Hepatocyte (in vitro differentiated cells): ENCODE data around the gene HOXC12. TPM values are rescaled to one million over a fixed set of nuclear protein-coding genes. Genes with fewer than 3 reads are reported as not detected.

Experiments
- DNase-seq: peaks from one replicate; pipeline ENCODE4 v3.0.0-alpha.2; 2016; ENCODE audit warnings: low spot score
- H2AFZ ChIP-seq: fragments of 200-600 bp; sonication (generic); 2 replicates; pipeline ENCODE4 v1.6.0; 2016; ENCODE audit warnings: antibody characterized with exemption, mild to moderate bottlenecking
- H3K27ac ChIP-seq: fragments of 200-600 bp; sonication (generic); 2 replicates; pipeline ENCODE4 v1.5.1; 2016; ENCODE audit warnings: mild to moderate bottlenecking
- H3K27me3 ChIP-seq: fragments of 200-600 bp; sonication (generic); 2 replicates; pipeline ENCODE4 v1.6.1; 2016
- H3K36me3 ChIP-seq: fragments of 200-600 bp; sonication (generic); replicated peaks from 2 replicates; pipeline ENCODE4 v1.5.1; 2016; ENCODE audit warnings: low read depth; ENCODE audit not compliant: insufficient read depth
- H3K4me1 ChIP-seq: fragments of 200-600 bp; sonication (generic); 2 replicates; pipeline ENCODE4 v1.5.1; 2016; ENCODE audit warnings: mild to moderate bottlenecking, moderate library complexity; ENCODE audit not compliant: insufficient read depth
- H3K4me2 ChIP-seq: fragments of 200-600 bp; sonication (generic); 2 replicates; pipeline ENCODE4 v1.6.0; 2016
- H3K4me3 ChIP-seq: fragments of 200-600 bp; sonication (generic); 2 replicates; pipeline ENCODE4 v1.5.1; 2016; ENCODE audit warnings: mild to moderate bottlenecking
- H3K79me2 ChIP-seq: fragments of 200-600 bp; sonication (generic); 2 replicates; pipeline ENCODE4 v1.6.0; 2017; ENCODE audit warnings: mild to moderate bottlenecking
- H3K9me2 ChIP-seq: fragments of 200-600 bp; sonication (generic); replicated peaks from 2 replicates; pipeline ENCODE4 v1.6.0; 2017; ENCODE audit warnings: mild to moderate bottlenecking; ENCODE audit not compliant: insufficient read depth
- H3K9me3 ChIP-seq: fragments of 200-600 bp; sonication (generic); 2 replicates; pipeline ENCODE4 v1.5.1; 2016; ENCODE audit warnings: low read depth, mild to moderate bottlenecking
- H4K20me1 ChIP-seq: fragments of 200-600 bp; sonication (generic); 2 replicates; pipeline ENCODE4 v1.6.0; 2016; ENCODE audit warnings: mild to moderate bottlenecking; ENCODE audit not compliant: insufficient read depth, poor library complexity, severe bottlenecking
- CTCF ChIP-seq: fragments of 200-600 bp; sonication (generic); IDR thresholded peaks from 2 replicates; pipeline ENCODE4 v1.5.1; 2016; ENCODE audit warnings: antibody characterized with exemption, mild to moderate bottlenecking; ENCODE audit not compliant: poor library complexity
- EZH2 ChIP-seq: fragments of 200-600 bp; sonication (generic); IDR thresholded peaks from 2 replicates; pipeline ENCODE4 v1.6.1; 2016; ENCODE audit warnings: antibody characterized with exemption, mild to moderate bottlenecking, borderline replicate concordance
- EZH2phosphoT487 ChIP-seq: fragments of 200-600 bp; sonication (generic); IDR thresholded peaks from one replicate; pipeline ENCODE4 v1.6.1; 2018; ENCODE audit warnings: antibody characterized with exemption, mild to moderate bottlenecking, low read depth, moderate library complexity; ENCODE audit not compliant: unreplicated experiment, severe bottlenecking
- WGBS: methylation state at CpG from one replicate; pipeline ENCODE4 v1.1.6; 2016; ENCODE audit warnings: low lambda C conversion rate; ENCODE audit errors: missing lambda C conversion rate; 5-methylcytosine and 5-hydroxymethylcytosine counted together
- polyA plus RNA-seq: library from polyadenylated mRNA; unstranded; fragments of >200 nt; fragmentation: Nextera tagmentation; extraction: Ambion mirVana; gene quantifications from 2 replicates; pipeline ENCODE4 v1.2.1, GENCODE V29; 2016
- total RNA-seq: library from RNA; depleted of rRNA; stranded (reverse); fragments of >200 nt; gene quantifications from 2 replicates; pipeline ENCODE4 v1.2.3, GENCODE V29; 2014

The HOXC12 gene
- total and polyA plus RNA-seq, 2 experiments from 2014 or later = not detected

- H3K27me3 ChIP-seq = peaks cover 100% of the 10 kb centered on the region
- WGBS = 60% methylated on average over 2 of the region's 2 CpGs
These were observed 29.9 kb upstream of the HOXC12 start for GRCh38 chr12:53924521-53925405.

GRCh38 chr12:53927220-53928029 lies 27.3 kb upstream of the HOXC12 start:
- Histone ChIP-seq H2AFZ (no peak overlapping the region), H3K27me3 (peaks cover 100% of the 10 kb centered on the region), H3K4me1 (no peaks in the 10 kb centered on the region), H3K9me3 (no peaks in the 10 kb centered on the region), H3K36me3 (no peaks in the 10 kb centered on the region), H3K27ac (no peak overlapping the region), H3K4me3 (no peak overlapping the region), H3K4me2 (no peak overlapping the region), H3K79me2 (no peaks in the 10 kb centered on the region), H4K20me1 (no peaks in the 10 kb centered on the region), H3K9me2 (no peaks in the 10 kb centered on the region)
- 10% methylated on average over 45 of the region's 45 CpGs for WGBS
- peak; percentile 99 for TF ChIP-seq EZH2
- peak; percentile 82 for TF ChIP-seq EZH2phosphoT487
- TF ChIP-seq CTCF = no peak
- DNase-seq = no peak

More at GRCh38 chr12:53924521-53925405, 29.9 kb upstream of the HOXC12 start:
- no peak overlapping the region for H3K27ac ChIP-seq
- no peaks in the 10 kb centered on the region for H3K4me1 ChIP-seq
- H3K4me3 ChIP-seq = no peak overlapping the region
- TF ChIP-seq CTCF (no peak), EZH2 (no peak), EZH2phosphoT487 (no peak)
- no peaks in the 10 kb centered on the region for H3K9me3 ChIP-seq
- no peaks in the 10 kb centered on the region for H3K36me3 ChIP-seq
- H2AFZ ChIP-seq = no peak overlapping the region
- H3K79me2 ChIP-seq = no peaks in the 10 kb centered on the region
- DNase-seq = no peak
- H3K4me2 ChIP-seq = no peak overlapping the region
- no peaks in the 10 kb centered on the region for H3K9me2 ChIP-seq
- H4K20me1 ChIP-seq = no peaks in the 10 kb centered on the region

GRCh38 chr12:53928054-53928835 lies 26.5 kb upstream of the HOXC12 start:
- Histone ChIP-seq H2AFZ (no peak overlapping the region), H3K4me1 (no peaks in the 10 kb centered on the region), H3K9me3 (no peaks in the 10 kb centered on the region), H4K20me1 (no peaks in the 10 kb centered on the region), H3K4me3 (no peak overlapping the region), H3K27ac (no peak overlapping the region), H3K27me3 (peaks cover 100% of the 10 kb centered on the region), H3K36me3 (no peaks in the 10 kb centered on the region), H3K9me2 (no peaks in the 10 kb centered on the region), H3K4me2 (no peak overlapping the region), H3K79me2 (no peaks in the 10 kb centered on the region)
- WGBS = 14% methylated on average over 31 of the region's 31 CpGs
- no peak for DNase-seq
- TF ChIP-seq CTCF = no peak
- peak; percentile 39 for TF ChIP-seq EZH2phosphoT487
- peak; percentile 47 for TF ChIP-seq EZH2
